CD4-positive, alpha-beta T cell treated with Interleukin-1 beta for 1 hour (primary cell): ENCODE results near the gene MED10.

Source experiments
- DNase-seq, 2 donors: peaks; one replicate each; pipeline ENCODE4 v3.0.0-alpha.2; 2020 to 2022

MED10 gene

GRCh38 chr5:6377905-6378765 is at the start of gene MED10:
Gene MED10 (minus strand): TSS chr5:6378547. CDS start chr5:6378483, 64 bp downstream.
- peak; percentile 94 to 95 for DNase-seq

GRCh38 chr5:6427694-6428093 is 49.3 kb upstream of the MED10 start:
- no peak for DNase-seq

- DNase-seq = no peak
Measured at GRCh38 chr5:6424700-6425099, 46.4 kb upstream of the MED10 start.

- DNase-seq = no peak
Measured at GRCh38 chr5:6424110-6424659, 45.8 kb upstream of the MED10 start.

GRCh38 chr5:6423327-6424109 is 45.2 kb upstream of the MED10 start:
- no peak for DNase-seq

GRCh38 chr5:6419340-6419852 is 41.0 kb upstream of the MED10 start:
- no peak for DNase-seq

GRCh38 chr5:6418679-6419276 is 40.4 kb upstream of the MED10 start:
- no peak for DNase-seq

- DNase-seq = no peak
Measured at GRCh38 chr5:6417657-6418056, 39.3 kb upstream of the MED10 start.

GRCh38 chr5:6412811-6413210 is 34.5 kb upstream of the MED10 start:
- DNase-seq = no peak

- no peak for DNase-seq
Measured at GRCh38 chr5:6411141-6411540, 32.8 kb upstream of the MED10 start.

- no peak for DNase-seq
Measured at GRCh38 chr5:6410421-6410820, 32.1 kb upstream of the MED10 start.

GRCh38 chr5:6408627-6409446 is 30.5 kb upstream of the MED10 start:
- DNase-seq = no peak

GRCh38 chr5:6408260-6408596 is 29.9 kb upstream of the MED10 start:
- no peak for DNase-seq

GRCh38 chr5:6407558-6408259 is 29.4 kb upstream of the MED10 start:
- no peak for DNase-seq

GRCh38 chr5:6405591-6405990 is 27.2 kb upstream of the MED10 start:
- DNase-seq = no peak

GRCh38 chr5:6404129-6404528 is 25.8 kb upstream of the MED10 start:
- DNase-seq = no peak

- no peak for DNase-seq
Measured at GRCh38 chr5:6403416-6403815, 25.1 kb upstream of the MED10 start.

GRCh38 chr5:6402939-6403338 is 24.6 kb upstream of the MED10 start:
- DNase-seq = no peak

GRCh38 chr5:6401410-6401809 is 23.1 kb upstream of the MED10 start:
- DNase-seq = no peak

GRCh38 chr5:6399980-6400910 is 21.9 kb upstream of the MED10 start:
- DNase-seq = no peak
